ENCODE results near the gene GATAD2B.

Gene GATAD2B

GRCh38 chr1:153929981-153930948 lies 7.5 kb upstream of the GATAD2B start:
- Histone ChIP-seq H4K20me1 (ENCODE audit: insufficient read depth) (no peaks in the 10 kb centered on the region), H3K27ac (no peak overlapping the region), H3K27me3 (ENCODE audit: insufficient read depth, low read depth) (no peaks in the 10 kb centered on the region), H3K79me2 (ENCODE audit: insufficient read depth, low read depth) (no peaks in the 10 kb centered on the region), H2AFZ (ENCODE audit: low read depth) (no peak overlapping the region), H3K9ac (no peak overlapping the region), H3K4me2 (no peak overlapping the region), H3K36me3 (ENCODE audit: insufficient read depth) (no peaks in the 10 kb centered on the region), H3K4me1 (ENCODE audit: low read depth, poor library complexity, severe bottlenecking) (no peaks in the 10 kb centered on the region), H3K4me3 (IDR thresholded peaks at IDR 0.05; ENCODE audit: insufficient read depth, low read depth, low read length) (no peak overlapping the region)
- TF ChIP-seq CTCF (conservative IDR thresholded peaks at IDR 0.05; ENCODE audit: low read depth, low read length), result peak; percentile 47

DNA sequence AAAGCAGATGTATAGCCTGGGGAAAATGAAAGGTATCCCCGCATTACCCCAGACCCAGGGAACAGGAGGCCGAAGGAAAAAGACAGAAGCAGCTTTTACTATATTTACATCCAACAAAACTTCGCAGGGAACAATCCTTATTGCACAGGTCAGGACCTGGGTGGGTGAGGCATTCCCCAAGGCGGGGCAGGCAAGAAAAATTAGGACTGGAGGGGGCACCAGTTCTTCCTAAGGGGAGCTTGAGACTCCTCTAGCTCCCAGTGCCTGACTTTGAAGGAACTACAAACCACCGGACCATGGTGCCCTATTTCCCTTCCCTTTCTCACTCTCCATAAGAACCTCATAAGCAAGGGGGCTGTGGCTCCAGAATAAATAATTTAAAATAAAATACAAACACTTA lies 6.7 kb upstream of the GATAD2B start:
- Histone ChIP-seq H3K79me2 (ENCODE audit: insufficient read depth, low read depth) (peaks cover 3% of the 10 kb centered on the region), H3K4me3 (IDR thresholded peaks at IDR 0.05; ENCODE audit: insufficient read depth, low read depth, low read length) (no peak overlapping the region), H3K27me3 (ENCODE audit: insufficient read depth, low read depth) (no peaks in the 10 kb centered on the region), H3K4me1 (ENCODE audit: low read depth, poor library complexity, severe bottlenecking) (peaks cover 2% of the 10 kb centered on the region), H4K20me1 (ENCODE audit: insufficient read depth) (no peaks in the 10 kb centered on the region), H2AFZ (ENCODE audit: low read depth) (no peak overlapping the region), H3K4me2 (no peak overlapping the region), H3K9ac (no peak overlapping the region), H3K27ac (no peak overlapping the region), H3K36me3 (ENCODE audit: insufficient read depth) (no peaks in the 10 kb centered on the region)
- no peak for TF ChIP-seq CTCF (conservative IDR thresholded peaks at IDR 0.05; ENCODE audit: low read depth, low read length)

DNA sequence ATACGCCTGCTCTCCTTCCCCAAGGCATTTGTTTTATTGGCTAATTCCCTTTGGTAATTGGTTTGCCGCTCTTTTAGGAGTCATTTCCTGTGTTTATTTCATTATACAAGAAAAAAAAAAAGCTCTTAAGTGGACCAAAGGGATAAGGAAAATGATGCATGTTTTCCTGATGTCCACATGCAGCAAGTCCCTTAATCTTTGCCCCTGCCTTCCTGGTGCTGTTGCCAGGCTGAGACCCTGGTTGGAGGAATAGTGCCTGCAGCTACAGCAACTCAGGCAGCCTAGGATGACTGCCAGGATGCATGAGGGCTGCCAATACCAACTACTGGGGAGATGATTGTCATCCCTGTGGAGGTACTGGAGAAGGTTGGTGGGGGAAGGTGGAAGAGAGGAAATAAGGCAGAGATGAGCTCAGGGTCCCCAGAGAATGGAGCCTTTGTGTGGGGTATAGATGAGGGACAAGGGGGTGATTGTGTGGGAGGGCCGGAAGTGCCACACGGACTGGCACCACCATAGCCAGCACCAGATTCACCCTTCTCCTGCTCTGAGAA lies 6.1 kb upstream of the GATAD2B start:
- no peak overlapping the region for H2AFZ ChIP-seq (ENCODE audit: low read depth)
- H3K4me3 ChIP-seq (IDR thresholded peaks at IDR 0.05; ENCODE audit: insufficient read depth, low read depth, low read length), result no peak overlapping the region
- no peak overlapping the region for H3K27ac ChIP-seq
- TF ChIP-seq CTCF (conservative IDR thresholded peaks at IDR 0.05; ENCODE audit: low read depth, low read length), result no peak
- H3K27me3 ChIP-seq (ENCODE audit: insufficient read depth, low read depth), result no peaks in the 10 kb centered on the region
- H3K36me3 ChIP-seq (ENCODE audit: insufficient read depth), result no peaks in the 10 kb centered on the region
- H3K79me2 ChIP-seq (ENCODE audit: insufficient read depth, low read depth), result peaks cover 9% of the 10 kb centered on the region
- peaks cover 8% of the 10 kb centered on the region for H3K4me1 ChIP-seq (ENCODE audit: low read depth, poor library complexity, severe bottlenecking)
- no peak overlapping the region for H3K4me2 ChIP-seq
- H4K20me1 ChIP-seq (ENCODE audit: insufficient read depth), result no peaks in the 10 kb centered on the region
- no peak overlapping the region for H3K9ac ChIP-seq

DNA sequence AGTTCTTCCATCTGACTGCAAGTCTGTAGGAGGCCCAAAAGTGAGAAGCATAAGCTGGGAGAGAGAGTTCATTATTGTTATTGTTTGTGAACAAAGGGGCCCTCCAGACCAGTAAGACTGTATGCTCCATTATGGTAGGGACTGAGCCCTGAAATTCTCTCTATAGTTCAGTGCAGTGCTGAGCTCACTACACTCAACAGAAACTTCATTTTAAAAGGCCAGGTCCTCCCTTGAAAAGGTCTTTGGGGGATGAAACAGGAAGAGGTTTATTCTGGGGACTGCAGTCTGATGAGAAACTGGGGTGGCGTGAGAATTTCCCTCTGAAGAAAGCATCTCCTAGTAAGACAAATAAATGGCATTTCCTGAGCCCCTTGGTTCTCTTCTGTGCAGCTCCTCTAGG lies 5.5 kb upstream of the GATAD2B start:
- Histone ChIP-seq H4K20me1 (ENCODE audit: insufficient read depth) (no peaks in the 10 kb centered on the region), H3K27ac (no peak overlapping the region), H3K27me3 (ENCODE audit: insufficient read depth, low read depth) (no peaks in the 10 kb centered on the region), H3K4me1 (ENCODE audit: low read depth, poor library complexity, severe bottlenecking) (peaks cover 8% of the 10 kb centered on the region), H3K36me3 (ENCODE audit: insufficient read depth) (no peaks in the 10 kb centered on the region), H3K79me2 (ENCODE audit: insufficient read depth, low read depth) (peaks cover 11% of the 10 kb centered on the region), H3K9ac (no peak overlapping the region), H3K4me2 (no peak overlapping the region), H3K4me3 (IDR thresholded peaks at IDR 0.05; ENCODE audit: insufficient read depth, low read depth, low read length) (no peak overlapping the region), H2AFZ (ENCODE audit: low read depth) (no peak overlapping the region)
- no peak for TF ChIP-seq CTCF (conservative IDR thresholded peaks at IDR 0.05; ENCODE audit: low read depth, low read length)
